HPDE6-E6E7 (cell line): ENCODE measurements around the gene TMEM59L.
A peak's percentile ranks its signal among the peaks of the same experiment; 100 is the strongest.
"Not testable (repeated sequence)": the region's sequence is repeated elsewhere in the genome, so short reads cannot be mapped to it uniquely, and the experiment has no call there.

ENCODE experiments used
- DNase-seq: peaks from one replicate; pipeline ENCODE4 v3.0.0; 2011; ENCODE audit warnings: missing footprints; ENCODE audit errors: extremely low spot score

TMEM59L gene

GRCh38 chr19:18612772-18613588 is at the start of gene TMEM59L:
Gene TMEM59L (plus strand): TSS chr19:18612870. CDS start chr19:18612959, 89 bp downstream.
- DNase-seq: no peak

GRCh38 chr19:18566953-18567352 is 45.7 kb upstream of the TMEM59L start:
- no peak for DNase-seq

- no peak for DNase-seq
Observed at GRCh38 chr19:18568367-18568766, 44.3 kb upstream of the TMEM59L start.

GRCh38 chr19:18571564-18572344 is 40.9 kb upstream of the TMEM59L start, which contains the start of gene UBA52:
Gene UBA52 (plus strand): TSS chr19:18571857. CDS start chr19:18573301, 1,444 bp downstream.
- DNase-seq: peak; percentile 91

- DNase-seq: no peak
Observed at GRCh38 chr19:18574691-18575291, 37.9 kb upstream of the TMEM59L start.

GRCh38 chr19:18576383-18576782 is 36.3 kb upstream of the TMEM59L start:
- DNase-seq: no peak

GRCh38 chr19:18577365-18577914 is 35.2 kb upstream of the TMEM59L start:
- DNase-seq: no peak

GRCh38 chr19:18580311-18580710 is 32.4 kb upstream of the TMEM59L start:
- DNase-seq: no peak

GRCh38 chr19:18586306-18586705 is 26.4 kb upstream of the TMEM59L start:
- DNase-seq: no peak

GRCh38 chr19:18587561-18587960 is 25.1 kb upstream of the TMEM59L start:
- DNase-seq: no peak

- DNase-seq: no peak
Observed at GRCh38 chr19:18587962-18588610, 24.6 kb upstream of the TMEM59L start.

GRCh38 chr19:18588611-18589379 is 23.9 kb upstream of the TMEM59L start, which contains the start of gene REX1BD:
Gene REX1BD (plus strand): TSS chr19:18588798. CDS start chr19:18588802, 4 bp downstream.
- DNase-seq: peak; percentile 70

- DNase-seq: peak; percentile 74
Observed at GRCh38 chr19:18589380-18590272, 23.0 kb upstream of the TMEM59L start.

GRCh38 chr19:18590273-18591272 is 22.1 kb upstream of the TMEM59L start:
- DNase-seq: no peak

GRCh38 chr19:18591735-18592385 is 20.8 kb upstream of the TMEM59L start:
- no peak for DNase-seq

- not testable (repeated sequence) for DNase-seq
Observed at GRCh38 chr19:18592732-18593131, 19.9 kb upstream of the TMEM59L start.

GRCh38 chr19:18593367-18594095 is 19.1 kb upstream of the TMEM59L start:
- DNase-seq: no peak
